GM12891 (cell line): ENCODE measurements around the gene SRP19.

ENCODE experiments used
- DNase-seq: peaks from one replicate; pipeline ENCODE4 v3.0.0; 2011; ENCODE audit warnings: low spot score; ENCODE audit not compliant: insufficient read length
- FAIRE-seq: peaks from 2 replicates; lab custom pipeline; 2011; peaks lifted over from hg19 to GRCh38; lab: Jason Lieb, UNC
- PAX5 ChIP-seq: IDR thresholded peaks from 2 replicates; pipeline ENCODE4 v1.6.1; 2011; ENCODE audit warnings: low read length, moderate library complexity, mild to moderate bottlenecking; ENCODE audit not compliant: insufficient read depth, severe bottlenecking
- POLR2A ChIP-seq: IDR thresholded peaks from 2 replicates; pipeline ENCODE4 v1.6.1; 2011; ENCODE audit warnings: low read depth, low read length, control low read depth
- POLR2AphosphoS5 ChIP-seq: IDR thresholded peaks from 2 replicates; pipeline ENCODE4 v1.6.1; 2011; ENCODE audit warnings: low read depth, low read length, control low read depth
- POU2F2 ChIP-seq: IDR thresholded peaks from 2 replicates; pipeline ENCODE4 v1.6.1; 2011; ENCODE audit warnings: low read depth, mild to moderate bottlenecking, control low read depth, low read length, moderate library complexity
- SPI1 ChIP-seq: IDR thresholded peaks from 2 replicates; pipeline ENCODE4 v1.6.1; 2011; ENCODE audit warnings: low read depth, low read length, control low read depth
- TAF1 ChIP-seq: IDR thresholded peaks from 2 replicates; pipeline ENCODE4 v1.6.1; 2011; ENCODE audit warnings: low read depth, low read length, control low read depth

The SRP19 gene

GRCh38 chr5:112917453-112917995, 56.4 kb downstream of the SRP19 start:
- DNase-seq (no peak), FAIRE-seq (no peak)
- TF ChIP-seq POU2F2, result no peak
- TF ChIP-seq TAF1, result no peak
- TF ChIP-seq POLR2A, result no peak
- no peak for TF ChIP-seq SPI1
- TF ChIP-seq POLR2AphosphoS5, result no peak
- TF ChIP-seq PAX5, result no peak

- TF ChIP-seq POU2F2 (no peak), POLR2AphosphoS5 (no peak), TAF1 (no peak), POLR2A (no peak), PAX5 (no peak), SPI1 (no peak)
- no peak for DNase-seq
- no peak for FAIRE-seq
Observed at GRCh38 chr5:112918136-112918535, 57.0 kb downstream of the SRP19 start.

- no peak for TF ChIP-seq POU2F2
- no peak for TF ChIP-seq POLR2A
- no peak for TF ChIP-seq POLR2AphosphoS5
- no peak for TF ChIP-seq PAX5
- no peak for TF ChIP-seq SPI1
- TF ChIP-seq TAF1, result no peak
- no peak for FAIRE-seq
Observed at GRCh38 chr5:112918679-112919078, 57.6 kb downstream of the SRP19 start.

More at GRCh38 chr5:112918679-112919078, 57.6 kb downstream of the SRP19 start:
- no peak for DNase-seq
